Common myeloid progenitor, CD34-positive (primary cell): Measurements from ENCODE around the gene YBX2.

ENCODE experiments used
- CTCF ChIA-PET: fragments of 350-600 bp; sonication (Branson Sonifier 250); formaldehyde crosslinking; loops from one replicate; lab custom pipeline; 2021; ENCODE audit warnings: antibody characterized with exemption; lab: Charles Lee
- POLR2A ChIA-PET: fragments of 350-600 bp; sonication (Branson Sonifier 250); formaldehyde crosslinking; loops from one replicate; lab custom pipeline; 2021; ENCODE audit warnings: antibody characterized with exemption; lab: Charles Lee
- DNase-seq, 3 donors: peaks; one replicate each; pipeline versions ENCODE4 v3.0.0 to v3.0.0-alpha.2; 2013
- H3K27ac ChIP-seq, 2 experiments: 1 replicate in 1 of 2; 2 replicates in 1 of 2; pipeline ENCODE4 v1.7.0; 2013; ENCODE audit warnings: inconsistent platforms in 2 of 2, low read length in 2 of 2, mild to moderate bottlenecking in 2 of 2, low read depth in 1 of 2, moderate library complexity in 1 of 2; ENCODE audit not compliant: severe bottlenecking in 2 of 2, insufficient read depth in 1 of 2, poor library complexity in 1 of 2
- H3K27me3 ChIP-seq, 5 experiments: replicated peaks in 2 of 5; 1 replicate in 3 of 5; 2 replicates in 2 of 5; pipeline versions ENCODE4 v1.6.1 to v1.7.0; 2013; ENCODE audit warnings: low read length in 4 of 5, mild to moderate bottlenecking in 2 of 5, moderate library complexity in 2 of 5, inconsistent platforms in 1 of 5; ENCODE audit not compliant: insufficient read depth in 5 of 5, control insufficient read depth in 4 of 5
- H3K36me3 ChIP-seq, 4 experiments: 1 replicate in 2 of 4; 2 replicates in 2 of 4; pipeline versions ENCODE4 v1.6.1 to v1.7.0; 2013; ENCODE audit warnings: low read length in 3 of 4, control low read depth in 1 of 4, mild to moderate bottlenecking in 1 of 4; ENCODE audit not compliant: control insufficient read depth in 4 of 4, insufficient read depth in 4 of 4
- H3K4me1 ChIP-seq, 4 experiments: 1 replicate in 3 of 4; 2 replicates in 1 of 4; pipeline versions ENCODE4 v1.6.1 to v1.7.1; 2013; ENCODE audit warnings: low read length in 3 of 4, mild to moderate bottlenecking in 3 of 4, control low read depth in 1 of 4, inconsistent platforms in 1 of 4, moderate library complexity in 1 of 4; ENCODE audit not compliant: control insufficient read depth in 4 of 4, insufficient read depth in 4 of 4; ENCODE audit errors: control extremely low read depth in 1 of 4
- H3K4me3 ChIP-seq, 7 experiments: 1 replicate in 4 of 7; 2 replicates in 3 of 7; pipeline versions ENCODE4 v1.5.1 to v1.7.0; 2013; ENCODE audit warnings: mild to moderate bottlenecking in 7 of 7, low read length in 6 of 7, moderate library complexity in 6 of 7, inconsistent platforms in 2 of 7, low read depth in 2 of 7, control low read depth in 1 of 7; ENCODE audit not compliant: insufficient read depth in 4 of 7, control insufficient read depth in 1 of 7; ENCODE audit errors: extremely low read depth in 1 of 7
- H3K9me3 ChIP-seq, 5 experiments: 1 replicate in 4 of 5; 2 replicates in 1 of 5; pipeline versions ENCODE4 v1.6.1 to v1.7.1; 2013; ENCODE audit warnings: low read length in 4 of 5, mild to moderate bottlenecking in 2 of 5, inconsistent platforms in 1 of 5, low read depth in 1 of 5, moderate library complexity in 1 of 5; ENCODE audit not compliant: control insufficient read depth in 4 of 5, insufficient read depth in 2 of 5; ENCODE audit errors: control extremely low read depth in 1 of 5
- WGBS: methylation state at CpG from one replicate; pipeline ENCODE4 v1.1.5; 2013; ENCODE audit not compliant: insufficient coverage; 5-methylcytosine and 5-hydroxymethylcytosine counted together

YBX2 gene

DNA sequence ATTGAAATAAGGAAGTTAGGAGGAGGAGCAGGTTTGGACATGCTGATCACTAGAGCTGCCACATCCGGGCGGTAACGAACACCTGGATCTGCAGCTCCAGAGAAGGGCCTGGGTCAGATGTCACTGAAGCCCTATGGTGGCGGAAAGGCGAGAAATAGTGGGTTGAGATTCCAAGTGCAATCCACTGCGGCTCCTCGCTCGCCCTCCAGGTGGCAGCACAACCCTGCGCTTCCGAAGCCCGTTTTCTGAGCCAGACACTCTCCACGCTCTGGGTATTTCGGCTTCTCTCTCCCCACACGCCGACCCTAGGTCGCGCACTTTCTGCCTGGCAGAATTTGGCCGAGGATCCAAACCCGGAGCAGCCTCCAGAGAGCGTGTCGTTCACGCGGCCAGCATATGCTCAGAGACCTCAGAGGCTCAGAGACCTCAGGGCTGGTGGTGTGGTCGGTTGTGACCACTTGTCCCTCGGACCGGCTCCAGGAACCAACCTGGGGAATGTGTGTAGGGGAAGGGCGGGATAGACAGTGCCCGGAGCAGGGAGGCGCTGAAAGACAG lies 13.8 kb downstream of the YBX2 start:
- Histone ChIP-seq H3K36me3 (peaks cover 0 to 5% (median 0%) of the 10 kb centered on the region in 4 experiments), H3K4me1 (peaks cover 0 to 35% (median 33%) of the 10 kb centered on the region in 4 experiments), H3K9me3 (no peaks in the 10 kb centered on the region), H3K4me3 (peak overlapping the region in 6 of 7 experiments; percentile 19 to 73 (median 62)), H3K27ac (no peak overlapping the region), H3K27me3 (peaks cover 0 to 2% (median 0%) of the 10 kb centered on the region in 5 experiments)
- whole genome bisulfite sequencing = under 1% methylated on average over 27 of the region's 29 CpGs
- DNase-seq = peak; percentile 88 to 93 (median 93)
- CTCF ChIA-PET = interaction anchor here (0.8 to 6.5 kb wide), 10 partner anchors 12 to 68 kb away, joined by 3 to 65 read pairs (median 6); partner anchors contain the start of gene ACAP1
- POLR2A ChIA-PET = interaction anchor here (0.6 to 0.9 kb wide), 2 partner anchors 16 to 39 kb away, joined by 3 to 5 read pairs; no protein-coding TSS in a partner anchor

DNA sequence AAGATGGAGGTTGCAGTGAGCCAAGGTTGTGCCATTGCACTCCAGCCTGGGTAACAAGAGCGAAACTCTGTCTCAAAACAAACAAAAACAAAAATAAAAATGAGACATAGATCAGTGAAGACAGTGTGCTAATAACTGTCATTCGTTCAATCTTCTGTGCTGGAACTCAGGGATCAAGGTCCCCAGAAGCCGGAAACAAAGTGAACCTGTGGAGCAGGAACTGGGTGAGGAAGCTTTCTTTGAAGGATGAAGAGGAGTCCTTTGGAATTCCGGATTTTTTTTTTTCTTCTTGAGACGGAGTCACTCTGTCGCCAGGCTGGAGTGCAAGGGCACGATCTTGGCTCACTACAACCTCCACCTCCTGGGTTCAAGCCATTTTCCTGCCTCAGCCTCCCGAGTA lies 15.0 kb downstream of the YBX2 start:
- H3K4me1 ChIP-seq = peaks cover 0 to 35% (median 33%) of the 10 kb centered on the region in 4 experiments
- no peak overlapping the region for H3K4me3 ChIP-seq
- ChIA-PET POLR2A (no interaction called here), CTCF (interaction anchor here (0.6 to 6.5 kb wide), 6 partner anchors 13 to 75 kb away, joined by 4 to 65 read pairs (median 5); no protein-coding TSS in a partner anchor)
- peaks cover 0 to 2% (median 0%) of the 10 kb centered on the region in 5 experiments for H3K27me3 ChIP-seq
- no peak overlapping the region for H3K27ac ChIP-seq
- H3K36me3 ChIP-seq = peaks cover 0 to 2% (median 0%) of the 10 kb centered on the region in 4 experiments
- WGBS = 98% methylated on average over 6 of the region's 8 CpGs
- no peak for DNase-seq
- H3K9me3 ChIP-seq = no peaks in the 10 kb centered on the region

DNA sequence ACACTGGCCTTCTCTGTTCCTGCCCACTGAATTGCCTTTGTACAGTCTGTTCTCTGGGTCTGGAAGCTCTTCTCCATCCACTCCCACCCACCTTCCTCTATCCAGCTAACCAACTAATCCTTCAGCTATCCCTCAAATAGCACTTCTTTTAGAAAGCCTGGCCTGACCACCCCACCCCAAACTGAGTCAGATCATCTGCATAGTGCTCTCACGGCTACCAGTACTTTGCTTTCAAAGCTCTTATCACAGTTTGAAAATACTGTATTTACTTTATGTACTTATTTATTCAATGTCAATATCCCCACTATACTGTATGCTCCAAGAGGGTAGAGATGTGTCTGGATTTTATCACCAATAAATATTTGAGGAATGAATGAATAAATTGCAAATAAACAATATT lies 27.7 kb downstream of the YBX2 start:
- POLR2A ChIA-PET = no interaction called here
- no CpG with 5 or more reads among the region's 1 CpG for WGBS
- CTCF ChIA-PET = interaction anchor here (0.8 to 2.1 kb wide), 5 partner anchors 8 to 63 kb away, joined by 3 to 8 read pairs (median 3); no protein-coding TSS in a partner anchor
- Histone ChIP-seq H3K4me1 (peaks cover 0 to 20% (median 18%) of the 10 kb centered on the region in 4 experiments), H3K27ac (no peak overlapping the region), H3K4me3 (no peak overlapping the region), H3K9me3 (no peaks in the 10 kb centered on the region), H3K36me3 (no peaks in the 10 kb centered on the region), H3K27me3 (peaks cover 0 to 35% (median 16%) of the 10 kb centered on the region in 5 experiments)
- DNase-seq = no peak

DNA sequence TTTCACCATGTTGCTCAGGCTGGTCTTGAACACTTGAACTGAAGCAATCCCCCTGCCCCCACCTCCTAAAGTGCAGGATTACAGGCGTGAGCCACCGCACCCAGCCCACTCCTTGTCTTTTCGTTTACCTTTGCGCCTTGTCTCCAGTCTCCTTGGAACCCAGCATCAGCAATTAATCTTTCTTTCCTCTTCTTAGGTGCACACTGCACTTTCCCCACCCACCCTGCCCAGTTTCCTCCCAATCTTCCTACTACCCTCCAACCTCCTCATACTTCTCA lies 30.7 kb downstream of the YBX2 start:
- peaks cover 0 to 45% (median 21%) of the 10 kb centered on the region in 5 experiments for H3K27me3 ChIP-seq
- 23% methylated on average over 2 of the region's 4 CpGs for WGBS
- POLR2A ChIA-PET = no interaction called here
- H3K9me3 ChIP-seq = no peaks in the 10 kb centered on the region
- no peak for DNase-seq
- H3K4me3 ChIP-seq = peak overlapping the region in 1 of 7 experiments; percentile 54
- peaks cover 0 to 12% (median 11%) of the 10 kb centered on the region in 4 experiments for H3K36me3 ChIP-seq
- H3K27ac ChIP-seq = no peak overlapping the region
- peaks cover 0 to 37% (median 30%) of the 10 kb centered on the region in 4 experiments for H3K4me1 ChIP-seq
- CTCF ChIA-PET = interaction anchor here (0.6 to 0.8 kb wide), 3 partner anchors 15 to 225 kb away, joined by 3 read pairs; no protein-coding TSS in a partner anchor

DNA sequence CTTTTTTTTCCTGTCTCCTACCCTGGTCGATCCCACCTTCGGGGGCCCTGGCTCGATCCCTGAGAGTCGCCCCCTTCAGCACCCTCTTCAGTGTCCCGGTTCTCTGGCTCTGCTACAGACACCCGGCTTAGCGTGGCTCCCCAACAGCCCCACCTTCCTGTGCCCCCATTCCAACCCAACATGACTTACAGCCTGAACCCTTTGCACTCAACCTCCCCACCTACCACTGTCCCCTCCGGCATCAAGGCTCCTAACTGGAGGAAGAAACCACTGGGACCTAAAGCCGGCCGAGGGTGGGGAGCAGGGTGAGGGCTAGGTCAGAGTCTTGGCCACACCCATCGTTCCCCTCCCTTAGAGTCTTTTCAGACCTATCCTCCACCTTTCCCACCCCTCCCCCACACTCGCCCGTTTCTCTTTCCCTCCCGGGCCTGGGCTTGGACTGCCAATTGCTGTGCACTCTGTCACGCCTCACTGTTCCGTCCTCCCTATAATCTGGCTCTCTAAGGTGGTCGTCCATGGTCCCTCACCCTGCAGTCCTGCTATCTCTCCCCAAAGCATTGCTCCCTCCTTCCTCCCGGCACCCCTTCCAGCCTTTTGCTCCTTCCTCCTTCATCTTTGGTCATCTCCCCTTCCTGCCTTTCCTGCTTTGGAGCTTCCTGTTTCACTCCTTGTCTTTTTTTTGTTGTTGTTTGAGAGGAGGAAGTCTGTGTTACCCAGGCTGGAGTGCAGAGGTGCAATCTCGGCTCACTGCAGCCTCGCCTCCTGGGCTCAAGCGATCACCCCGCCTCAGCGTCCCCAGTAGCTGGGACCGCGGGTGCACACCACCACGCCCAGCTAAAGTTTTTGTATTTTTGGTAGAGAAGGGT lies 31.3 kb downstream of the YBX2 start:
- Histone ChIP-seq H3K27me3 (peaks cover 0 to 45% (median 21%) of the 10 kb centered on the region in 5 experiments), H3K27ac (no peak overlapping the region), H3K36me3 (peaks cover 0 to 17% (median 14%) of the 10 kb centered on the region in 4 experiments), H3K9me3 (no peaks in the 10 kb centered on the region), H3K4me1 (peaks cover 0 to 37% (median 30%) of the 10 kb centered on the region in 4 experiments), H3K4me3 (peak overlapping the region in 3 of 7 experiments; percentile 43 to 54 (median 46))
- CTCF ChIA-PET = interaction anchor here (0.6 to 0.8 kb wide), 3 partner anchors 14 to 224 kb away, joined by 3 read pairs; no protein-coding TSS in a partner anchor
- DNase-seq = peak in 1 of 3 donors; percentile 21
- WGBS = 0% methylated on average over 18 of the region's 26 CpGs
- POLR2A ChIA-PET = no interaction called here

DNA sequence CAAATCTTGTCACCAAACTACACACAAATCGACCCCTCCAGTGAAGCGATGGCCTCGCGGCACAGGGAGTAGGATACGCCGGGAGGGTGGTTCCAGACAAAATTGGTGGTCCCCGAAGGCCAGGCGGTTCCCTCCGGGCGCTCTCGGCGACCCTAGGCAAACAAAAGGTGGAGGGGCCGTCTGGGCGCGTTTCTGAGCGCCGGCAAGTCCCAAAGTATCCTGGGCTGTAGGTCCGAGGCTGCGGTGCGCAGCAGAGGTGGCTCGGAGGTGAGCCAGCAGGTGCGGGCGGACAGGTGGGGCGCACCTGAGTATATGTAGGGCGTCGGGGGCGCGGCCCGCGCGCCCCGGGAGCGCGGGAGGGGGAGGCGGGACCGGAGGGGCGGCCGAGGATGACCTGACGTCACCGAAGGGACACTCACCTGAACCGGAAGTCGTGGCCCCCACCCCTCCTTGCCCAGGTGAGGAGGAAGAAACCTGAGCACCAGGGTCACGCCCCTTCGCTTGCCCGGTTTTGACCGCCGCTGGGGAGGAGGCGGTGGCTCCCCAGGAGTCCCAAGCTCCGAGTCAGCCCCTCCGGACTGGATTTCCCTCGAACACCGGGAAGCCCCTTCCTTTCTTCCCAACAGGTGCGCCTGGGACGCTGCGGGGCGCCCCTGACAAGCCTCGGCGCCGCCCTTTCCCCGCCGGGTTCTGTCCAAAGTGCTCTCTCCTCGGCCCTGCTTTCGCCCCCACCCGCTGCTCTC lies 32.1 kb downstream of the YBX2 start, which contains the start of gene CLDN7:
Gene CLDN7 (minus strand): TSS at position 287 of the 743 bp plus-strand sequence. CDS start 435 bp downstream, outside the sequence.
- ChIA-PET POLR2A (no interaction called here), CTCF (no interaction called here)
- no peak for DNase-seq
- Histone ChIP-seq H3K36me3 (peaks cover 0 to 21% (median 15%) of the 10 kb centered on the region in 4 experiments), H3K27ac (no peak within 1 kb of the TSS), H3K27me3 (peaks cover 0 to 45% (median 21%) of the 10 kb centered on the region in 5 experiments), H3K9me3 (no peaks in the 10 kb centered on the region), H3K4me1 (peaks cover 0 to 37% (median 30%) of the 10 kb centered on the region in 4 experiments), H3K4me3 (peak within 1 kb of the TSS in 5 of 7 experiments; percentile 33 to 69 (median 62))
- WGBS = 12% methylated on average over 59 of the region's 64 CpGs
